ENCODE measurements around the gene ENTPD8.

The ENTPD8 gene

GRCh38 chr9:137441289-137441934 lies at the start of gene ENTPD8:
Gene ENTPD8 (minus strand): TSS chr9:137441357. CDS start chr9:137438285, 3,072 bp downstream.
- no peak for DNase-seq (ENCODE audit: low read depth in 2 of 2)

GRCh38 chr9:137490532-137491186 lies 49.5 kb upstream of the ENTPD8 start:
- no peak for DNase-seq (ENCODE audit: low read depth in 2 of 2)

- no peak for DNase-seq (ENCODE audit: low read depth in 2 of 2)
Measured at GRCh38 chr9:137488906-137489305, 47.7 kb upstream of the ENTPD8 start.

- DNase-seq (ENCODE audit: low read depth in 2 of 2) = no peak
Measured at GRCh38 chr9:137488327-137488653, 47.1 kb upstream of the ENTPD8 start.

GRCh38 chr9:137487454-137488326 lies 46.5 kb upstream of the ENTPD8 start:
- DNase-seq (ENCODE audit: low read depth in 2 of 2) = no peak

GRCh38 chr9:137486545-137487453 lies 45.6 kb upstream of the ENTPD8 start:
- DNase-seq (ENCODE audit: low read depth in 2 of 2) = no peak

- DNase-seq (ENCODE audit: low read depth in 2 of 2) = no peak
Measured at GRCh38 chr9:137486141-137486490, 45.0 kb upstream of the ENTPD8 start.

- DNase-seq (ENCODE audit: low read depth in 2 of 2) = no peak
Measured at GRCh38 chr9:137485343-137486140, 44.4 kb upstream of the ENTPD8 start.

- DNase-seq (ENCODE audit: low read depth in 2 of 2) = no peak
Measured at GRCh38 chr9:137484551-137485315, 43.6 kb upstream of the ENTPD8 start.

- DNase-seq (ENCODE audit: low read depth in 2 of 2) = no peak
Measured at GRCh38 chr9:137482094-137482781, 41.1 kb upstream of the ENTPD8 start.

- no peak for DNase-seq (ENCODE audit: low read depth in 2 of 2)
Measured at GRCh38 chr9:137480686-137481683, 39.8 kb upstream of the ENTPD8 start.

GRCh38 chr9:137479892-137480685 lies 38.9 kb upstream of the ENTPD8 start:
- no peak for DNase-seq (ENCODE audit: low read depth in 2 of 2)

GRCh38 chr9:137478962-137479861 lies 38.1 kb upstream of the ENTPD8 start:
- no peak for DNase-seq (ENCODE audit: low read depth in 2 of 2)

GRCh38 chr9:137478613-137478961 lies 37.4 kb upstream of the ENTPD8 start:
- DNase-seq (ENCODE audit: low read depth in 2 of 2) = no peak

- no peak for DNase-seq (ENCODE audit: low read depth in 2 of 2)
Measured at GRCh38 chr9:137477778-137478612, 36.8 kb upstream of the ENTPD8 start.

- no peak for DNase-seq (ENCODE audit: low read depth in 2 of 2)
Measured at GRCh38 chr9:137476856-137477255, 35.7 kb upstream of the ENTPD8 start.

All from stimulated activated CD8-positive, alpha-beta memory T cell treated with anti-CD3 and anti-CD28 coated beads, Interleukin-15, amount 100 ng/mL, for 4 hours (primary cell).